Measurements from ENCODE around the gene CKAP4. TPM values are rescaled to one million over a fixed set of nuclear protein-coding genes. Genes with fewer than 3 reads are reported as not detected.

Gene CKAP4
- total and polyA plus RNA-seq, 9 of the 15 experiments (the other 6 are each of a cell fraction or from before 2014, with no cell fraction given), result 0.08 to 0.20 TPM; not detected in 7

DNA sequence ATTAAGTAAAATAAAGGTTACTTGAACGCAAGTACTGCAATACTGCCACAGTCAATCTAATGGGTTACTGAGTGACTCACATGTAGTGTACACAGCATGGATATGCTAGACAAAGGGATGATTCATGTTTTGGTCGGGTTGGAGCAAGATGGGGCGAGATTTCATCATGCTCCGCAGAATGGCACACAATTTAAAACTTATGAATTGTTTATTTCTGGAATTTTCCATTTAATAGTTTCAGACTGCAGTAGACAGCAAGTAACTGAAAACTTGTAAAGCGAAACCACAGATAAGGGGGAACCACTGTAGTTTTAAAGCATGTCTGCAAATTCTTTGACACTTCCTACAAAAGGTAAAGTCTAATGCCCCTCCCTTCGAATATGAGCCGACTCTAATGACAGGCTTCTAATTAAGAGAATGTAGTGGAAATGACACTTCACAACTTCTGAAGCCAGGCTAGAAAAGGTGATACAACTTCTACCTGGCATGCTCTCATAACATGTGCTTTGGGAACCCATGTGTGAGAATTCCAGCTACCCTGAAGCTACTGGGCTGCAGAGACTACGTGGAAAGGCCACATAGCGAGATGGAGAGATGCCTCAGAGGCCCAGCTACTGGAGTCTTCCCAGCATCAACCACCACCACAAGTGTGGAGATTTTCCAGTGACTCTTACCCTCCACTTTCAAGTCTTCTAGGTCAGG, 40.8 kb upstream of the CKAP4 start:
- no peaks in the 10 kb centered on the region for H3K36me3 ChIP-seq (ENCODE audit: control insufficient read depth, insufficient read depth, low read length)
- FAIRE-seq, result no peak
- peak overlapping the region; percentile 63; the same call in 2 of the 3 replicates for H3K27ac ChIP-seq (ENCODE audit: extremely low read depth, low read depth, low read length)
- no peaks in the 10 kb centered on the region for H4K20me1 ChIP-seq (replicated peaks; ENCODE audit: control insufficient read depth, insufficient read depth, low read length)
- no peak overlapping the region for H3K4me2 ChIP-seq (ENCODE audit: insufficient read depth, low read length)
- POLR2A ChIA-PET, result interaction anchor here (0.9 kb wide), 1 partner anchor 13 kb away, joined by 3 read pairs; no protein-coding TSS in a partner anchor
- intact Hi-C loops (cut with micrococcal nuclease), result loop anchor here (10.0 kb wide), 1 partner anchor 874 kb away; no protein-coding TSS in a partner anchor
- peak; percentile 92 for ATAC-seq
- no peak overlapping the region for H3K4me3 ChIP-seq
- in situ Hi-C loops (cut with MboI), result no loop called here
- peak overlapping the region in 1 of 2 experiments; percentile 43; a peak in 1 of 4 replicates for H3K9ac ChIP-seq (ENCODE audit: insufficient read depth in 1 of 2, low read depth in 2 of 2, low read length in 2 of 2)
- H3K79me2 ChIP-seq (ENCODE audit: control insufficient read depth, insufficient read depth, low read length), result no peaks in the 10 kb centered on the region
- peak in 3 of 4 experiments; percentile 14 to 45 (median 32) for DNase-seq (ENCODE audit: extremely low read depth in 1 of 4, low spot score in 3 of 4)
- H2AFZ ChIP-seq (ENCODE audit: low read depth, low read length), result peak overlapping the region; percentile 29
- no TSS peak for BruUV-seq (replicated peaks)
- no peaks in the 10 kb centered on the region for H3K9me1 ChIP-seq (ENCODE audit: control insufficient read depth, insufficient read depth, low read length)
- peaks cover 0 to 16% of the 10 kb centered on the region in 2 experiments; a peak in 2 of 5 replicates for H3K4me1 ChIP-seq (replicated peaks in 1 of 2; ENCODE audit: control insufficient read depth in 2 of 2, insufficient read depth in 2 of 2, low read length in 2 of 2)
- H3K9me3 ChIP-seq (replicated peaks; ENCODE audit: control insufficient read depth, insufficient read depth, low read depth, low read length), result no peaks in the 10 kb centered on the region; the same call in 1 of the 2 replicates
- peaks cover 0 to 8% of the 10 kb centered on the region in 2 experiments; a peak in 4 of 5 replicates for H3K27me3 ChIP-seq (ENCODE audit: control insufficient read depth in 2 of 2, insufficient read depth in 2 of 2, low read length in 2 of 2)
- CTCF ChIA-PET (ENCODE audit: low intra/inter-chr PET ratio), result no interaction called here
- WGBS (ENCODE audit: insufficient coverage, low coverage, missing lambda C conversion rate), result 29% methylated on average over 9 of the region's 9 CpGs
- TF ChIP-seq BACH1 (tag; IDR thresholded peaks at IDR 0.05) (peak; percentile 81), DIDO1 (tag; IDR thresholded peaks at IDR 0.05; ENCODE audit: low read depth) (no peak), JUN (IDR thresholded peaks at IDR 0.05; ENCODE audit: borderline replicate concordance, low read depth, low read length) (peak; percentile 92), JUN (CRISPR knock-in tag; IDR thresholded peaks at IDR 0.05; ENCODE audit: borderline replicate concordance) (no peak), PHTF2 (CRISPR knock-in tag; IDR thresholded peaks at IDR 0.05) (no peak), MTF1 (CRISPR knock-in tag; IDR thresholded peaks at IDR 0.05; ENCODE audit: borderline replicate concordance) (no peak), XRCC3 (IDR thresholded peaks at IDR 0.05) (no peak), SMARCC2 (IDR thresholded peaks at IDR 0.05; ENCODE audit: low read depth) (peak; percentile 87), NCOR1 (IDR thresholded peaks at IDR 0.05) (peak; percentile 34; the same call in 1 of the 2 replicates), RNF2 (IDR thresholded peaks at IDR 0.05) (0 out of 2 replicates have a peak, but pooled peaks have one; percentile 21), SOX6 (IDR thresholded peaks at IDR 0.05) (peak; percentile 93), SLC30A9 (CRISPR knock-in tag; IDR thresholded peaks at IDR 0.05) (no peak), NCOA4 (IDR thresholded peaks at IDR 0.05; ENCODE audit: partially characterized antibody) (no peak), ETV1 (tag; conservative IDR thresholded peaks at IDR 0.05; ENCODE audit: low read depth) (no peak), NFRKB (IDR thresholded peaks at IDR 0.05; ENCODE audit: low read depth) (peak; percentile 68), GATA2 (CRISPR knock-in tag; IDR thresholded peaks at IDR 0.05) (no peak), BRD4 (IDR thresholded peaks at IDR 0.05) (0 out of 2 replicates have a peak, but pooled peaks have one; percentile 25), TEAD2 (tag; IDR thresholded peaks at IDR 0.05) (no peak), SIN3B (IDR thresholded peaks at IDR 0.05; ENCODE audit: low read depth) (no peak), RBFOX2 (IDR thresholded peaks at IDR 0.05; ENCODE audit: low read depth, low read length) (no peak), FOXA3 (CRISPR knock-in tag; conservative IDR thresholded peaks at IDR 0.05 in 1 of 2, IDR thresholded peaks at IDR 0.05 in 1 of 2) (peak; percentile 90 to 97), ZNF644 (tag; IDR thresholded peaks at IDR 0.05; ENCODE audit: low read depth) (no peak), MAZ (CRISPR knock-in tag; conservative IDR thresholded peaks at IDR 0.05 in 1 of 2, IDR thresholded peaks at IDR 0.05 in 1 of 2) (peak in 1 of 2 experiments; percentile 49; a peak in 1 of 4 replicates), MYC (IDR thresholded peaks at IDR 0.05; ENCODE audit: low read depth, low read length) (peak; percentile 63; the same call in 1 of the 2 replicates), MYC (CRISPR knock-in tag; IDR thresholded peaks at IDR 0.05; ENCODE audit: borderline replicate concordance, low read depth) (no peak), TAF15 (IDR thresholded peaks at IDR 0.05; ENCODE audit: low read depth, low read length) (no peak)

Measured in K562 (cell line).